Raji (cell line): ENCODE results near the gene NMD3.

ENCODE experiments used
- POLR2A ChIP-seq: IDR thresholded peaks from 2 replicates; pipeline ENCODE4 v1.6.1; 2011; ENCODE audit warnings: low read depth, low read length, control low read depth; ENCODE audit not compliant: insufficient read depth

NMD3 gene

GRCh38 chr3:161219495-161219894 is 1.6 kb upstream of the NMD3 start:
- TF ChIP-seq POLR2A = no peak

GRCh38 chr3:161221806-161222600 is 892 bp downstream of the NMD3 start:
- TF ChIP-seq POLR2A = no peak

GRCh38 chr3:161222662-161223061 is 1.6 kb downstream of the NMD3 start:
- TF ChIP-seq POLR2A = no peak

GRCh38 chr3:161224786-161225185 is 3.7 kb downstream of the NMD3 start:
- TF ChIP-seq POLR2A = no peak

- no peak for TF ChIP-seq POLR2A
Observed at GRCh38 chr3:161230621-161231171, 9.6 kb downstream of the NMD3 start.

- no peak for TF ChIP-seq POLR2A
Observed at GRCh38 chr3:161231861-161232260, 10.8 kb downstream of the NMD3 start.

GRCh38 chr3:161233557-161233956 is 12.4 kb downstream of the NMD3 start:
- TF ChIP-seq POLR2A = no peak

GRCh38 chr3:161236240-161236639 is 15.1 kb downstream of the NMD3 start:
- no peak for TF ChIP-seq POLR2A

- no peak for TF ChIP-seq POLR2A
Observed at GRCh38 chr3:161239700-161240099, 18.6 kb downstream of the NMD3 start.

GRCh38 chr3:161244538-161244937 is 23.4 kb downstream of the NMD3 start:
- TF ChIP-seq POLR2A = no peak

- no peak for TF ChIP-seq POLR2A
Observed at GRCh38 chr3:161247049-161247448, 25.9 kb downstream of the NMD3 start.

GRCh38 chr3:161250116-161250515 is 29.0 kb downstream of the NMD3 start:
- no peak for TF ChIP-seq POLR2A

- no peak for TF ChIP-seq POLR2A
Observed at GRCh38 chr3:161251716-161252115, 30.6 kb downstream of the NMD3 start.

- TF ChIP-seq POLR2A = no peak
Observed at GRCh38 chr3:161252143-161252542, 31.0 kb downstream of the NMD3 start.

- no peak for TF ChIP-seq POLR2A
Observed at GRCh38 chr3:161253711-161254110, 32.6 kb downstream of the NMD3 start.

GRCh38 chr3:161254861-161255260 is 33.8 kb downstream of the NMD3 start:
- no peak for TF ChIP-seq POLR2A

- TF ChIP-seq POLR2A = no peak
Observed at GRCh38 chr3:161263057-161263456, 41.9 kb downstream of the NMD3 start.
